ENCODE measurements around the gene KRTAP10-1.
A peak's percentile ranks its signal among the peaks of the same experiment; 100 is the strongest.

The KRTAP10-1 gene

GRCh38 chr21:44509539-44509938 lies 30.5 kb downstream of the KRTAP10-1 start:
- TF ChIP-seq CTCF (conservative IDR thresholded peaks at IDR 0.05) = peak; percentile 91
- peak overlapping the region; percentile 53; the same call in 1 of the 2 replicates for H3K27ac ChIP-seq

DNA sequence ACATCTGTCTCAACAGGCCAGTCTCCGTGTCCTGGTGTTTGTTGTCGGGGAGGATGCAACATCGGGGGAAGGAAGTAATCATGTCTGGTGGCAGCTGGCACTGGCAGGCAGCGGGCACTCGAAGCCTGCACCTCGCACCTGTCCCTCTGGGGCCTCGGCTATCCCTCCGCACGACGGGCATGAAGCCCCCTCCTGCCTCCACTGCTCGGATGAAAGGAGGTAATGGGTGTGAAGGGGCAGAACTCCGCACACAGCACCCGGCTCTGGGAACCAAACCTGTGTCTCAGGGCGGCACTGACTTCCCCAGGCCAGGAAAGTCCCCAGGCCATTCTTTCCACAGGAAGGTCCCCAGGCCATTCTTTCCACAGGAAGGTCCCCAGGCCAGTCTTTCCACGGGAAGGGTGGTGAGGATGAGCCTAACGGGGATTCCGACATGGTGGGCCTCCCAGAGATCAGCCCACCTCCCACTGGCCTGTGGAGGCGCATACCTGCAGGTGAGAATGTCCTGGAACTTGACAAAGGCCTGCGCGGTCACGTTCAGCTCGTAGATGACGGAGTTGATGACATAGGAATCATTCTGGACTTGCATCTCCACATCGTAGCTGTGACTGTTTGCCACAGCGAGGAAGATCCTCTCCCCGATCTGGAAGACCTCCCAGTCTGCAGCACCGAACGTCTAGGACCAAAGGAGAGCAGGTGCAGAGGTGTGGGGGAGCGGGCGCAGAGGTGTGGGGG lies 31.1 kb downstream of the KRTAP10-1 start:
- no peak overlapping the region for H3K27ac ChIP-seq
- no peak for TF ChIP-seq CTCF (conservative IDR thresholded peaks at IDR 0.05)

- no peak overlapping the region for H3K27ac ChIP-seq
- no peak for TF ChIP-seq CTCF (conservative IDR thresholded peaks at IDR 0.05)
Measured at GRCh38 chr21:44508426-44508710, 31.6 kb downstream of the KRTAP10-1 start.

- no peak overlapping the region for H3K27ac ChIP-seq
- TF ChIP-seq CTCF (conservative IDR thresholded peaks at IDR 0.05) = no peak
Measured at GRCh38 chr21:44507673-44508425, 32.1 kb downstream of the KRTAP10-1 start.

DNA sequence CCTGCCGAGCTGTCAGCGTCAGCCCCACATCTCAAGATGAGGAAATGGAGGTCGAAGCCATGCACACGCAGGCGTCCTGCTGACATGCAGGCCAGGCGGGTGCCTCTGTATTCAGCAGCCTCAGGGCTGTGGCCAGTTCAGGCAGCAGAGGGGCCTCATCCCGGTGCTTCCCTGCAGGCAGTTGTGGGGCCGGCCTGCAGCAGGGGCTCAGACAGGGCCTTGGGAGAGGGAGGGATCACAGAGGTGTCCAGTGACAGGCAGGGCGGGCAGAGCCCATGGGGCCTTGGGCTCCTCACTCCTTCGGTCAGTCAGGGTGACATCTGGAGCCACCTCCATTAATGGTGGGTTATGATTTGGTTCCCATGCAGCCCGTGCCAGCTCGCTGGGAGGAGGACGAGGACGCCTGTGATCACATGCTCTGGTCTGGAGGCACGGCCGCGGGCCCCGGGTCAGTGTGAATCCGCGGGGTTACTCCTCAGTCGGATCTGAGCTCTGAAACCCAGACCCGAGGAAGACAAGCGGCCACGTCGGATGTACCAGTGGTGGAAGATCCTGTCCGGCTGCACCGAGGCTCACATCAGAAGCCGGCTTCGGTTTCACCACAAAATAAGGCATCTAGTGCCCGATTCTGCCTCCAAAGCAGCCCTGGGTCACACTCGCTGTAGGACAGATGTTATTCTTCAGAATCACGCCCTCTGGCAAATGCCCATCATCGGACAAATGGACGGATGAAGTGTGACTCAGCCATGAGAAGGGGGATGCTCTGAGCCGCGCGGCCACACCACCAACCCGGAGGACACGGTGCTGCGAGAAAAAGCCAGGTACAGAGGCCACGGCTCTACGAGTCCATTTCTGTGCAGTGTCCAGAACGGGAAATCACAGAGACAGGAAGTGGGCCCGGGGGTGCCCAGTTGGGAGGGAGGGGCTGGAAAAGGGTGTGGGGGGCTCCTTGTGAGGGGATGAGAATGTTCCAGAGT lies 33.4 kb downstream of the KRTAP10-1 start:
- TF ChIP-seq CTCF (conservative IDR thresholded peaks at IDR 0.05) = no peak
- H3K27ac ChIP-seq = peak overlapping the region; percentile 19; the same call in 1 of the 2 replicates

DNA sequence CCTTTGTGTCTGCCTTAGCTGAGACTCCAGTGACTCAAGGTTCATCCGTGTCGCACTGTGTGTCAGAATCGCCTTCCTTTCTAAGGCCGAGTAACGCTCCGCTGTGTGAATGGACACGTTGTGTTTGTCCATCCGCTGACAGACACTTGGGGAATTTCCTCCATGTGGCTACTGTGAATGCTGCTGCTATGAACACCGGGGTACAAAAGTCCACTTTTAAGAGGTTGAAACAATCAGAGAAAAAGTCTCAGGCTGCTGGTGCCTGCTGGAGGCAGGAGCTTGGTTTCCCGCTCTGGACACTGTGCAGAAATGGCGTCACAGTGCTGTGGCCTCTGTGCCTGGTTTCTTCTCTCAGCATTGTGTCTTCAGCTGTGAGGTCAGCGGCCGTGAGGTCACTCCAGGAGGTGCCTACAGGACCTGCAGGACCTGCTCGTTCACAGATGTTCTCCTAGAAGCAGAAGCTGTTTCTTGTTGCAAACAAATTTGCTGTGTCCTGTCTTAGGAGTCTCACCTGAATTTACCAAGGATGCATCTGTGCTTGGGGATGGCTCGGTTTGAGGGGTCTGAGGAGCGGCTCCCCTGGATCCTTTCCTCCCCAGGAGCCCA lies 34.2 kb downstream of the KRTAP10-1 start:
- no peak for TF ChIP-seq CTCF (conservative IDR thresholded peaks at IDR 0.05)
- H3K27ac ChIP-seq = peak overlapping the region; percentile 19; the same call in 1 of the 2 replicates

Data from VCaP (cell line).